Panc1 (cell line): ENCODE data around the gene SUFU. TPM values are rescaled to one million over a fixed set of nuclear protein-coding genes. Genes with fewer than 3 reads are reported as not detected.

ENCODE experiments used
- ATAC-seq: fragments of 200-7000 bp; cut with Tn5 transposase; 2 replicates; pipeline ENCODE4 v1.9.1; 2020; ENCODE audit warnings: mild to moderate bottlenecking, moderate library complexity
- BruUV-seq: library from RNA; stranded (reverse); fragments of 400-500 nt; replicated peaks from 2 replicates; lab custom pipeline; 2021; lab: Mats Ljungman, UMichigan
- CTCF ChIA-PET: fragments of 300-600 bp; sonication (Branson Sonifier 250); formaldehyde crosslinking; loops from one replicate; lab custom pipeline; 2022; ENCODE audit warnings: antibody characterized with exemption; lab: Charles Lee
- POLR2A ChIA-PET: fragments of 300-600 bp; sonication (Branson Sonifier 250); formaldehyde crosslinking; loops from one replicate; lab custom pipeline; 2022; ENCODE audit warnings: antibody characterized with exemption; lab: Charles Lee
- DNase-seq: peaks from one replicate; pipeline ENCODE4 v3.0.0-alpha.2; 2010; ENCODE audit warnings: low read depth, low spot score
- H3K27ac ChIP-seq: 2 replicates; pipeline ENCODE4 v1.5.1; 2011; ENCODE audit warnings: mild to moderate bottlenecking, low read length, inconsistent platforms
- H3K27me3 ChIP-seq: fragments of 200-500 bp; sonication (Bioruptor generic); 2 replicates; pipeline ENCODE4 v1.6.0; 2014; ENCODE audit warnings: low read length, inconsistent platforms; ENCODE audit not compliant: control insufficient read depth, insufficient read depth
- H3K36me3 ChIP-seq: fragments of 200-500 bp; sonication (Bioruptor generic); 2 replicates; pipeline ENCODE4 v1.5.1; 2014; ENCODE audit warnings: inconsistent platforms, mild to moderate bottlenecking, low read length, moderate library complexity; ENCODE audit not compliant: control insufficient read depth, insufficient read depth
- H3K4me1 ChIP-seq: 2 replicates; pipeline ENCODE4 v1.5.1; 2011; ENCODE audit warnings: inconsistent platforms, mild to moderate bottlenecking, low read length, moderate library complexity; ENCODE audit not compliant: control insufficient read depth, insufficient read depth
- H3K4me3 ChIP-seq, 2 experiments: 2 replicates each; pipeline ENCODE4 v1.5.1; 2011 to 2012; ENCODE audit warnings: low read depth in 2 of 2, low read length in 2 of 2, mild to moderate bottlenecking in 2 of 2, inconsistent platforms in 1 of 2, moderate library complexity in 1 of 2
- H3K9me3 ChIP-seq: fragments of 200-500 bp; sonication (Bioruptor generic); 2 replicates; pipeline ENCODE4 v1.5.1; 2014; ENCODE audit warnings: low read depth, mild to moderate bottlenecking, inconsistent platforms, low read length, moderate library complexity; ENCODE audit not compliant: control insufficient read depth, insufficient read depth
- CTCF ChIP-seq: fragments of 450-650 bp; IDR thresholded peaks from 2 replicates; pipeline ENCODE4 v1.5.1; 2017; ENCODE audit warnings: mild to moderate bottlenecking
- POLR2AphosphoS5 ChIP-seq: IDR thresholded peaks from 2 replicates; pipeline ENCODE4 v1.6.1; 2012; ENCODE audit warnings: mild to moderate bottlenecking, low read depth, low read length, moderate library complexity
- REST ChIP-seq, 2 experiments: IDR thresholded peaks; 2 replicates each; pipeline ENCODE4 v1.6.1; 2011 to 2012; ENCODE audit warnings: low read depth in 2 of 2, control low read depth in 1 of 2, low read length in 1 of 2, mild to moderate bottlenecking in 1 of 2, moderate library complexity in 1 of 2; ENCODE audit not compliant: insufficient read depth in 1 of 2
- SIN3A ChIP-seq: IDR thresholded peaks from 2 replicates; pipeline ENCODE4 v1.6.1; 2012; ENCODE audit warnings: low read depth, mild to moderate bottlenecking, low read length, moderate library complexity, borderline replicate concordance; ENCODE audit not compliant: insufficient read depth
- TCF7L2 ChIP-seq: IDR thresholded peaks from 2 replicates; pipeline ENCODE4 v1.6.1; 2011; ENCODE audit warnings: mild to moderate bottlenecking, low read depth, low read length, inconsistent platforms
- in situ Hi-C: cut with HindIII; loops from 2 replicates; pipeline ENCODE4 v1.10.0; 2016; ENCODE audit warnings: low sequenced_read_pairs, low pct_unique_long_range_greater_than_20kb
- intact Hi-C: fragments of 100-400 bp; cut with micrococcal nuclease; formaldehyde crosslinking; loops from one replicate; pipeline ENCODE4 v1.10.0; 2022; ENCODE audit not compliant: unreplicated experiment
- total RNA-seq: library from RNA; stranded (reverse); gene quantifications from one replicate; pipeline ENCODE4 v1.2.1, GENCODE V29; 2021; ENCODE audit not compliant: unreplicated experiment

Gene SUFU
- total RNA-seq, 1 experiment from 2014 or later, result 9.5 TPM

GRCh38 chr10:102633287-102633686, 129.5 kb downstream of the SUFU start:
- no peak for ATAC-seq
- no TSS peak for BruUV-seq
- TF ChIP-seq TCF7L2 (no peak), POLR2AphosphoS5 (no peak), CTCF (no peak), SIN3A (no peak), REST (IDR thresholded peaks at IDR 0.05; ENCODE audit: insufficient read depth in 1 of 2, low read depth in 2 of 2, low read length in 1 of 2) (no peak)
- in situ Hi-C loops (no loop called here), intact Hi-C loops (no loop called here)
- Histone ChIP-seq H3K4me3 (no peak overlapping the region), H3K36me3 (no peaks in the 10 kb centered on the region), H3K4me1 (peaks cover 20% of the 10 kb centered on the region), H3K27ac (no peak overlapping the region), H3K9me3 (no peaks in the 10 kb centered on the region), H3K27me3 (no peaks in the 10 kb centered on the region)
- CTCF ChIA-PET, result no interaction called here
- no peak for DNase-seq
- POLR2A ChIA-PET, result no interaction called here

GRCh38 chr10:102633848-102634247, 130.1 kb downstream of the SUFU start:
- no TSS peak for BruUV-seq
- H3K27ac ChIP-seq, result no peak overlapping the region

More at GRCh38 chr10:102633848-102634247, 130.1 kb downstream of the SUFU start:
- Histone ChIP-seq H3K4me3 (no peak overlapping the region), H3K4me1 (peaks cover 17% of the 10 kb centered on the region), H3K36me3 (no peaks in the 10 kb centered on the region), H3K9me3 (no peaks in the 10 kb centered on the region), H3K27me3 (no peaks in the 10 kb centered on the region)
- ChIA-PET POLR2A (no interaction called here), CTCF (no interaction called here)
- in situ Hi-C loops, result no loop called here
- TF ChIP-seq SIN3A (no peak), CTCF (no peak), POLR2AphosphoS5 (no peak), TCF7L2 (no peak), REST (IDR thresholded peaks at IDR 0.05; ENCODE audit: insufficient read depth in 1 of 2, low read depth in 2 of 2, low read length in 1 of 2) (no peak)
- intact Hi-C loops, result no loop called here
- DNase-seq (no peak), ATAC-seq (no peak)
